Stimulated activated naive B cell treated with anti-CD40 and anti-IgM and Interleukin-4, amounts not matched to agents 10 μg/mL and 1 μg/mL and 100 μg/mL, for 72 hours (primary cell): Measurements from ENCODE around the gene CLCN4.
A peak's percentile ranks its signal among the peaks of the same experiment; 100 is the strongest.

ENCODE experiments used
- ATAC-seq, 2 donors: fragments of 150-1000 bp; cut with Tn5 transposase; replicated peaks; 2 replicates each; pipeline ENCODE4 v1.10.0; 2021; ENCODE audit warnings: moderate library complexity in 1 of 2
- DNase-seq: peaks from one replicate; pipeline ENCODE4 v3.0.0; 2021
- H3K27ac Mint-ChIP-seq: one replicate; pipeline ENCODE4 v1.8.0; 2022; ENCODE audit warnings: mild to moderate bottlenecking, mixed read lengths
- H3K27me3 Mint-ChIP-seq, 2 donors: one replicate each; pipeline ENCODE4 v1.8.0; 2022; ENCODE audit warnings: mixed read lengths in 2 of 2
- H3K36me3 Mint-ChIP-seq, 2 donors: one replicate each; pipeline ENCODE4 v1.8.0; 2022; ENCODE audit warnings: mixed read lengths in 2 of 2, mild to moderate bottlenecking in 1 of 2
- H3K4me1 Mint-ChIP-seq, 2 donors: one replicate each; pipeline ENCODE4 v1.8.0; 2022; ENCODE audit warnings: mixed read lengths in 2 of 2, mild to moderate bottlenecking in 1 of 2
- H3K4me3 Mint-ChIP-seq, 2 donors: one replicate each; pipeline ENCODE4 v1.8.0; 2022; ENCODE audit warnings: mild to moderate bottlenecking in 2 of 2, mixed read lengths in 2 of 2, moderate library complexity in 1 of 2
- H3K9me3 Mint-ChIP-seq, 2 donors: one replicate each; pipeline ENCODE4 v1.8.0; 2022; ENCODE audit warnings: mixed read lengths in 2 of 2, mild to moderate bottlenecking in 1 of 2

The CLCN4 gene

GRCh38 chrX:10156199-10157031 lies at the start of gene CLCN4:
Gene CLCN4, plus strand, starts transcription at chrX:10156975. Its CDS starts 28,058 bp downstream, at chrX:10185033.
- Mint-ChIP-seq H3K36me3 (peaks cover 13 to 14% of the 10 kb centered on the region in 2 donors), H3K27me3 (peaks cover 0 to 28% of the 10 kb centered on the region in 2 donors), H3K27ac (peak within 1 kb of the TSS; percentile 82), H3K4me3 (peak within 1 kb of the TSS; percentile 83 to 88), H3K4me1 (peaks cover 24 to 44% of the 10 kb centered on the region in 2 donors), H3K9me3 (no peaks in the 10 kb centered on the region)
- peak; percentile 43 for DNase-seq
- ATAC-seq: peak; percentile 85 to 86

GRCh38 chrX:10107483-10107882 lies 49.3 kb upstream of the CLCN4 start:
- Mint-ChIP-seq H3K4me1 (peaks cover 36 to 75% of the 10 kb centered on the region in 2 donors), H3K27me3 (peaks cover 0 to 3% of the 10 kb centered on the region in 2 donors), H3K27ac (peak overlapping the region; percentile 88), H3K36me3 (peaks cover 29 to 44% of the 10 kb centered on the region in 2 donors), H3K9me3 (no peaks in the 10 kb centered on the region), H3K4me3 (no peak overlapping the region)
- DNase-seq (no peak), ATAC-seq (no peak)

- Mint-ChIP-seq H3K27ac (peak overlapping the region; percentile 86), H3K36me3 (peaks cover 32 to 41% of the 10 kb centered on the region in 2 donors), H3K4me3 (no peak overlapping the region), H3K9me3 (no peaks in the 10 kb centered on the region), H3K27me3 (peaks cover 0 to 3% of the 10 kb centered on the region in 2 donors), H3K4me1 (peaks cover 41 to 77% of the 10 kb centered on the region in 2 donors)
- no peak for DNase-seq
- no peak for ATAC-seq
These were observed 48.5 kb upstream of the CLCN4 start for GRCh38 chrX:10108288-10108687.

GRCh38 chrX:10109695-10110094 lies 47.1 kb upstream of the CLCN4 start:
- no peaks in the 10 kb centered on the region for H3K9me3 Mint-ChIP-seq
- H3K36me3 Mint-ChIP-seq: peaks cover 33 to 38% of the 10 kb centered on the region in 2 donors
- peak overlapping the region; percentile 70 to 72 for H3K4me3 Mint-ChIP-seq
- H3K27ac Mint-ChIP-seq: peak overlapping the region; percentile 94
- H3K4me1 Mint-ChIP-seq: peaks cover 41 to 77% of the 10 kb centered on the region in 2 donors
- peaks cover 0 to 3% of the 10 kb centered on the region in 2 donors for H3K27me3 Mint-ChIP-seq
- DNase-seq: no peak
- no peak for ATAC-seq

GRCh38 chrX:10110316-10110935 lies 46.3 kb upstream of the CLCN4 start:
- H3K27me3 Mint-ChIP-seq: peaks cover 0 to 3% of the 10 kb centered on the region in 2 donors
- peak; percentile 2 to 7 for ATAC-seq
- peaks cover 33 to 42% of the 10 kb centered on the region in 2 donors for H3K36me3 Mint-ChIP-seq
- H3K27ac Mint-ChIP-seq: peak overlapping the region; percentile 99
- peak overlapping the region; percentile 79 to 91 for H3K4me3 Mint-ChIP-seq
- no peaks in the 10 kb centered on the region for H3K9me3 Mint-ChIP-seq
- H3K4me1 Mint-ChIP-seq: peaks cover 42 to 76% of the 10 kb centered on the region in 2 donors
- DNase-seq: no peak

DNA sequence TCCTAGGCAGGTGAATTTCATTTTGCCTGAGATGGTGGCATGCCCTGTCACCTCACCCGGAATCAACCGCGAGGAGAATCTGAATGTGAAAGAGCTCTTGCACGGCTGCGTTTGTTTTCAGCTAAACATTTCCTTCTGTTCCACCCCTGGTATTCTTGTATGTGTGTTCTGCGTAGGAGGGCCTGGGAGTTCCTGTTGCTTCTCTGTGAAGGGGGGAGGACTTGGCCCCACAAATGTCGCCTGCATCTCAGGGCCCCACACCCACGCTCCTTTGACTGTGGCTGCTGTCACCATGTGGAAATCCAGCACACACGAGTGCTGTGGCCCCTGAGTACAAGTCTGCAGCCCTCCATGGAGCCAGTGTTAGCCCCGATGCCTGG lies 45.8 kb upstream of the CLCN4 start:
- Mint-ChIP-seq H3K4me3 (peak overlapping the region; percentile 79 to 91), H3K27me3 (peaks cover 0 to 3% of the 10 kb centered on the region in 2 donors), H3K27ac (peak overlapping the region; percentile 99), H3K9me3 (no peaks in the 10 kb centered on the region), H3K4me1 (peaks cover 41 to 71% of the 10 kb centered on the region in 2 donors), H3K36me3 (peaks cover 31 to 40% of the 10 kb centered on the region in 2 donors)
- no peak for DNase-seq
- ATAC-seq: peak; percentile 62 to 71

DNA sequence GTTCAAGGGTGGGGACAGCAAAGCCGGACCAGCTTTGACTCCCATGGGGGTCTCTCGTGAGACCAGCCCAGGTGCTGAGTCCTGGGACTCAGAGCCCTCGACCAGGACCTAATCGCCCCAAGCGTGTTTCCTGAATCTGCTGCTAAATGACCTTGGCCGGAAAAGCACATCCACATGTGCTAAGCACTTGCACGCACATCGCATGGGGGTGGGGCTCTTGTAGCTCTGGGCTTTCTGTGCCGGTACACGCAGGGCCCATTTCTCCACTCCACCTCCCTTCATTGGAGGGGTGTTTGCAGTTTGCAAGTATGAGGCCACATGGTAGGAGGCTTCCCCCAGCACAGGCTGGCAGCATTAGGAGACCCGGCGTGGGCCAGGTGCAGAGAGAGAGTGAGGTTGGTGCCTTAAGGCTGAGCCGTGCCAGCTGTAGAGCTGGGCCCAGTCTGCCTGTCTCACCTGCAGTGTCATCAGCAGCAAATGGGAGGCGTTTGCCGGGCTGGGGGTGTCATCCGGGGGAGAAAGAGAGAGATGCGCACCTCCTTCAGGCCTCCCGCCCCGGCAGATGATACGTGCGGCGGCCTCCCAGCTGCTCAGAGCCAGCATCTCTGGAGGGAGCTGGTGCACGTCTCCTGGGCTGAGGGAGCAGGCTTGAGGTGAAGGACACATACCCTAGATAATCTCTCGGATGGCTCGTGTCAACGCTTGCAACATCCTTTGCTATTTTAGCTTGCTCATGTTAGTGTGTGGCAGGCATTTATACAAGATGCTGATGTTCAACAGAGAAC lies 45.2 kb upstream of the CLCN4 start:
- H3K4me1 Mint-ChIP-seq: peaks cover 42 to 70% of the 10 kb centered on the region in 2 donors
- ATAC-seq: peak; percentile 66 to 70
- peaks cover 34 to 45% of the 10 kb centered on the region in 2 donors for H3K36me3 Mint-ChIP-seq
- peak overlapping the region; percentile 79 to 91 for H3K4me3 Mint-ChIP-seq
- peak; percentile 80 for DNase-seq
- H3K9me3 Mint-ChIP-seq: no peaks in the 10 kb centered on the region
- H3K27me3 Mint-ChIP-seq: peaks cover 0 to 3% of the 10 kb centered on the region in 2 donors
- H3K27ac Mint-ChIP-seq: peak overlapping the region; percentile 99

GRCh38 chrX:10112510-10112909 lies 44.3 kb upstream of the CLCN4 start:
- ATAC-seq (peak; percentile 33 to 38), DNase-seq (no peak)
- peaks cover 36 to 51% of the 10 kb centered on the region in 2 donors for H3K36me3 Mint-ChIP-seq
- H3K4me3 Mint-ChIP-seq: peak overlapping the region; percentile 55 to 65
- no peaks in the 10 kb centered on the region for H3K9me3 Mint-ChIP-seq
- peak overlapping the region; percentile 95 for H3K27ac Mint-ChIP-seq
- H3K4me1 Mint-ChIP-seq: peaks cover 43 to 66% of the 10 kb centered on the region in 2 donors
- H3K27me3 Mint-ChIP-seq: peaks cover 0 to 3% of the 10 kb centered on the region in 2 donors

DNA sequence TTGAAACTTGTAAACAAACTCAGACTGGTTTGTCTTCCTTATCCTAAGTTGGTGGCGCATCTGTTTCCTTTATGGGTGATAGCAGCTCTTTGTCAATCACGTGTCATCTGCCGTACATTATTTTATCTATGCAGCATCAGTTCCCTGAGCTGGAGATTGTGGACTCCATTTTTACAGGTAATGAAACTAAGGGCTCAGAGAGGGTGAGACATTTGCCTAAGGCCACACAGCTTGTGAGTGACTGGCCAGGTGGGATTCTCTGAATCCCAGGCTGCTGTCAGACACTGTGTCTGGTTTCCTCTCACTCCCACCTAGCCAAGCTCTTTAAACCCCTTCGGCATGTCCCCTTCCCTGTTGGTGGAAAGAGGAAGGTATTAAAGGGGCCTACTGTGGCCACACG lies 41.7 kb upstream of the CLCN4 start:
- Mint-ChIP-seq H3K4me1 (peaks cover 37 to 65% of the 10 kb centered on the region in 2 donors), H3K9me3 (no peaks in the 10 kb centered on the region), H3K36me3 (peaks cover 29 to 44% of the 10 kb centered on the region in 2 donors), H3K27me3 (no peaks in the 10 kb centered on the region), H3K4me3 (no peak overlapping the region), H3K27ac (peak overlapping the region; percentile 62)
- ATAC-seq (no peak), DNase-seq (no peak)

GRCh38 chrX:10117301-10117700 lies 39.5 kb upstream of the CLCN4 start:
- Mint-ChIP-seq H3K9me3 (no peaks in the 10 kb centered on the region), H3K4me3 (peak overlapping the region; percentile 56 to 59), H3K27ac (peak overlapping the region; percentile 96), H3K36me3 (peaks cover 28 to 50% of the 10 kb centered on the region in 2 donors), H3K4me1 (peaks cover 45 to 68% of the 10 kb centered on the region in 2 donors), H3K27me3 (no peaks in the 10 kb centered on the region)
- ATAC-seq (no peak), DNase-seq (no peak)

- Mint-ChIP-seq H3K27ac (peak overlapping the region; percentile 96), H3K4me1 (peaks cover 44 to 69% of the 10 kb centered on the region in 2 donors), H3K36me3 (peaks cover 28 to 53% of the 10 kb centered on the region in 2 donors), H3K27me3 (no peaks in the 10 kb centered on the region), H3K4me3 (peak overlapping the region; percentile 56 to 59), H3K9me3 (no peaks in the 10 kb centered on the region)
- no peak for DNase-seq
- ATAC-seq: peak; percentile 61 to 68
These were observed 38.9 kb upstream of the CLCN4 start for GRCh38 chrX:10117864-10118377.

DNA sequence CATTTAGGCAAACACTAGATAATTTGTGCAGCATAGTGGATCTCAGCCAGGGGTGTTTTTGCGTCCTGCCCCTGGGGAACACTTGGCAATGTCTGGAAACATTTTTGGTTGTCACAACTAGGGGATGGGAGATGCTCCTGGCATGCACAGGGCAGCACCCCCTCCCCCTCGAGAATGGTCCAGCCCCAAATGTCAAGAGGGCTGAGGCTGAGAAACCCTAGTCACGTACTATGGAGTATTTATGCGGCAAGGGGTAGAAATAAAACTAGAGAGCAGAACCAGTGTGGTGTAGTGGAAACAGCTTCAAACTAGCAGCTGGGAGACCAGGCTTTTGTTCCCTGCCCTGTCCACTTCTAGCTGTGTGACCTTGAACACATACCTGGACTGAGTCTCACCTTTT lies 38.2 kb upstream of the CLCN4 start:
- Mint-ChIP-seq H3K36me3 (peaks cover 24 to 49% of the 10 kb centered on the region in 2 donors), H3K4me3 (peak overlapping the region in 1 of 2 donors; percentile 28), H3K4me1 (peaks cover 40 to 65% of the 10 kb centered on the region in 2 donors), H3K27me3 (no peaks in the 10 kb centered on the region), H3K9me3 (no peaks in the 10 kb centered on the region), H3K27ac (peak overlapping the region; percentile 96)
- ATAC-seq: peak; percentile 54 to 58
- peak; percentile 54 for DNase-seq

GRCh38 chrX:10119399-10119990 lies 37.3 kb upstream of the CLCN4 start:
- Mint-ChIP-seq H3K4me3 (peak overlapping the region in 1 of 2 donors; percentile 33), H3K27me3 (no peaks in the 10 kb centered on the region), H3K9me3 (no peaks in the 10 kb centered on the region), H3K27ac (peak overlapping the region; percentile 96), H3K36me3 (peaks cover 24 to 49% of the 10 kb centered on the region in 2 donors), H3K4me1 (peaks cover 40 to 63% of the 10 kb centered on the region in 2 donors)
- DNase-seq (peak; percentile 61), ATAC-seq (peak in 1 of 2 donors; percentile 5)
